Tibial nerve (tissue), 4 donors: ENCODE results near the gene TOM1L1. TPM values are rescaled to one million over a fixed set of nuclear protein-coding genes. Genes with fewer than 3 reads are reported as not detected.

Experiments
- DNase-seq, 2 donors: peaks; one replicate each; pipeline ENCODE4 v3.0.0-alpha.2; 2019; ENCODE audit warnings: low spot score in 2 of 2
- H3K27ac ChIP-seq, 4 donors: fragments of 200-600 bp; sonication (generic) in 3 of 4; one replicate each; pipeline ENCODE4 v1.5.1; 2017 to 2019; ENCODE audit warnings: mild to moderate bottlenecking in 1 of 4
- H3K27me3 ChIP-seq, 2 donors: fragments of 200-600 bp; sonication (generic) in 1 of 2; one replicate each; pipeline versions ENCODE4 v1.5.1 to v1.6.0; 2017 to 2019
- H3K36me3 ChIP-seq, 3 donors: fragments of 200-600 bp; sonication (generic); one replicate each; pipeline ENCODE4 v1.5.1; 2018 to 2019
- H3K4me1 ChIP-seq, 4 donors: fragments of 200-600 bp; sonication (generic) in 3 of 4; one replicate each; pipeline ENCODE4 v1.5.1; 2017 to 2019
- H3K4me3 ChIP-seq, 4 donors: fragments of 200-600 bp; sonication (generic) in 3 of 4; one replicate each; pipeline ENCODE4 v1.5.1; 2017 to 2019; ENCODE audit warnings: mild to moderate bottlenecking in 1 of 4, moderate library complexity in 1 of 4
- H3K9me3 ChIP-seq, 4 donors: fragments of 200-600 bp; sonication (generic) in 3 of 4; one replicate each; pipeline ENCODE4 v1.5.1; 2017 to 2019
- EP300 ChIP-seq, 2 donors: sonication (generic); formaldehyde crosslinking; IDR thresholded peaks; one replicate each; pipeline ENCODE4 v1.6.1; 2017; ENCODE audit warnings: antibody characterized with exemption in 2 of 2, mild to moderate bottlenecking in 1 of 2
- POLR2A ChIP-seq, 2 donors: fragments of 450-650 bp; IDR thresholded peaks; one replicate each; pipeline ENCODE4 v1.6.1; 2017; ENCODE audit warnings: antibody characterized with exemption in 2 of 2, mild to moderate bottlenecking in 2 of 2, moderate library complexity in 2 of 2
- WGBS, 2 donors: methylation state at CpG; one replicate each; pipeline ENCODE4 v1.1.5; 2018; 5-methylcytosine and 5-hydroxymethylcytosine counted together
- total RNA-seq, 4 donors: library from RNA; depleted of rRNA; stranded (reverse); fragments of >200 nt; gene quantifications; one replicate each; pipeline ENCODE4 v1.1.0, GENCODE V29; 2016
- TF ChIP-seq, protein P1 (sequence below), 5 experiments: fragments of 200-600 bp in 3 of 5; fragments of 450-650 bp in 2 of 5; sonication (generic) in 3 of 5; IDR thresholded peaks; one replicate each; pipeline ENCODE4 v1.5.1; 2016 to 2019; ENCODE audit warnings: antibody characterized with exemption in 5 of 5, mild to moderate bottlenecking in 3 of 5, moderate library complexity in 2 of 5

Gene TOM1L1
- total RNA-seq, 4 donors from 2014 or later: 8.6 to 27.4 (median 17.1) TPM

GRCh38 chr17:54887787-54888186 lies 12.9 kb upstream of the TOM1L1 start:
- H3K4me3 ChIP-seq: no peak overlapping the region
- DNase-seq: no peak
- H3K27ac ChIP-seq: no peak overlapping the region

GRCh38 chr17:54888254-54888653 lies 12.4 kb upstream of the TOM1L1 start:
- TF ChIP-seq EP300 (IDR thresholded peaks at IDR 0.05) (no peak), POLR2A (IDR thresholded peaks at IDR 0.05) (no peak)
- TF ChIP-seq, protein P1, sequence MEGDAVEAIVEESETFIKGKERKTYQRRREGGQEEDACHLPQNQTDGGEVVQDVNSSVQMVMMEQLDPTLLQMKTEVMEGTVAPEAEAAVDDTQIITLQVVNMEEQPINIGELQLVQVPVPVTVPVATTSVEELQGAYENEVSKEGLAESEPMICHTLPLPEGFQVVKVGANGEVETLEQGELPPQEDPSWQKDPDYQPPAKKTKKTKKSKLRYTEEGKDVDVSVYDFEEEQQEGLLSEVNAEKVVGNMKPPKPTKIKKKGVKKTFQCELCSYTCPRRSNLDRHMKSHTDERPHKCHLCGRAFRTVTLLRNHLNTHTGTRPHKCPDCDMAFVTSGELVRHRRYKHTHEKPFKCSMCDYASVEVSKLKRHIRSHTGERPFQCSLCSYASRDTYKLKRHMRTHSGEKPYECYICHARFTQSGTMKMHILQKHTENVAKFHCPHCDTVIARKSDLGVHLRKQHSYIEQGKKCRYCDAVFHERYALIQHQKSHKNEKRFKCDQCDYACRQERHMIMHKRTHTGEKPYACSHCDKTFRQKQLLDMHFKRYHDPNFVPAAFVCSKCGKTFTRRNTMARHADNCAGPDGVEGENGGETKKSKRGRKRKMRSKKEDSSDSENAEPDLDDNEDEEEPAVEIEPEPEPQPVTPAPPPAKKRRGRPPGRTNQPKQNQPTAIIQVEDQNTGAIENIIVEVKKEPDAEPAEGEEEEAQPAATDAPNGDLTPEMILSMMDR (IDR thresholded peaks at IDR 0.05): no peak
- H3K27ac ChIP-seq: no peak overlapping the region
- H3K36me3 ChIP-seq: no peaks in the 10 kb centered on the region
- H3K9me3 ChIP-seq: no peaks in the 10 kb centered on the region
- no peaks in the 10 kb centered on the region for H3K4me1 ChIP-seq
- WGBS, 2 donors: 81 to 82% methylated on average over 6 of the region's 6 CpGs
- DNase-seq: no peak
- no peaks in the 10 kb centered on the region for H3K27me3 ChIP-seq
- H3K4me3 ChIP-seq: no peak overlapping the region

More at GRCh38 chr17:54887787-54888186, 12.9 kb upstream of the TOM1L1 start:
- Histone ChIP-seq H3K36me3 (no peaks in the 10 kb centered on the region), H3K4me1 (no peaks in the 10 kb centered on the region), H3K9me3 (no peaks in the 10 kb centered on the region), H3K27me3 (no peaks in the 10 kb centered on the region)
- no peak for TF ChIP-seq POLR2A (IDR thresholded peaks at IDR 0.05)
- TF ChIP-seq EP300 (IDR thresholded peaks at IDR 0.05): no peak
- TF ChIP-seq, protein P1 (IDR thresholded peaks at IDR 0.05): no peak
- 81% methylated on average over 3 of the region's 3 CpGs for WGBS, 2 donors

- no peak overlapping the region for H3K27ac ChIP-seq
- DNase-seq: no peak
- TF ChIP-seq POLR2A (IDR thresholded peaks at IDR 0.05) (no peak), EP300 (IDR thresholded peaks at IDR 0.05) (no peak)
- TF ChIP-seq, protein P1 (IDR thresholded peaks at IDR 0.05): no peak
- no peaks in the 10 kb centered on the region for H3K4me1 ChIP-seq
- 86% methylated on average over 7 of the region's 7 CpGs for WGBS, 2 donors
- no peaks in the 10 kb centered on the region for H3K9me3 ChIP-seq
- no peaks in the 10 kb centered on the region for H3K27me3 ChIP-seq
- H3K4me3 ChIP-seq: no peak overlapping the region
- no peaks in the 10 kb centered on the region for H3K36me3 ChIP-seq
Measured at GRCh38 chr17:54888981-54889380, 11.7 kb upstream of the TOM1L1 start.

GRCh38 chr17:54891176-54891821 lies 9.4 kb upstream of the TOM1L1 start:
- Histone ChIP-seq H3K4me1 (no peaks in the 10 kb centered on the region), H3K9me3 (no peaks in the 10 kb centered on the region), H3K4me3 (no peak overlapping the region), H3K27ac (no peak overlapping the region), H3K27me3 (no peaks in the 10 kb centered on the region), H3K36me3 (no peaks in the 10 kb centered on the region)
- TF ChIP-seq EP300 (IDR thresholded peaks at IDR 0.05) (no peak), POLR2A (IDR thresholded peaks at IDR 0.05) (no peak)
- TF ChIP-seq, protein P1 (IDR thresholded peaks at IDR 0.05): no peak
- WGBS, 2 donors: 3 to 5% methylated on average over 1 of the region's 1 CpG
- DNase-seq: no peak

DNA sequence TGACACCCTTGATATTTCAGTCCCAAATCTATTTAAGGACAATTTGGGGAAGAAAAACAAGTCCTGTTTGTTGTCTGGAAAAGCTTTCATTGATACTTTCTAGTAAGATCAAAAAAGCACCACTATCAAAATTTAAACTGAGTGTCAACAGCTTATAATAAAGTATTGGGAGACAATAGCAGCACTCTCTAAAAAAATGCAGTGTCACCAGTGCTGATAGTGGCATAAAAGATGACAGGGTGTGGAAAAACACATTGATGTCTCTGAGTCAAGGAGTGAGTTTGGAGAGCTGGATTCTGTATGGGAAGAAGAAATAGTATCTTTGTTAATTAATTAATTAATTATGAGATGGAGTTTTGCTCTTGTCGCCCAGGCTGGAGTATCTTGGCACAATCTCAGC lies 8.3 kb upstream of the TOM1L1 start:
- 82 to 95% methylated on average over 1 of the region's 1 CpG for WGBS, 2 donors
- Histone ChIP-seq H3K27me3 (no peaks in the 10 kb centered on the region), H3K4me3 (no peak overlapping the region), H3K36me3 (no peaks in the 10 kb centered on the region), H3K4me1 (no peaks in the 10 kb centered on the region), H3K9me3 (no peaks in the 10 kb centered on the region), H3K27ac (no peak overlapping the region)
- DNase-seq: no peak
- TF ChIP-seq, protein P1 (IDR thresholded peaks at IDR 0.05): no peak
- TF ChIP-seq EP300 (IDR thresholded peaks at IDR 0.05): no peak
- TF ChIP-seq POLR2A (IDR thresholded peaks at IDR 0.05): no peak
